ENCODE results near the gene KCND3. TPM values are rescaled to one million over a fixed set of nuclear protein-coding genes. Genes with fewer than 3 reads are reported as not detected.

KCND3 gene
- total RNA-seq, 1 experiment from 2014 or later, result not detected

- ChIA-PET CTCF (no interaction called here), POLR2A (interaction anchor here (0.5 to 0.6 kb wide), 2 partner anchors 28 to 198 kb away, joined by 3 read pairs; no protein-coding TSS in a partner anchor)
- no peaks in the 10 kb centered on the region for H3K36me3 Mint-ChIP-seq (ENCODE audit: insufficient read depth, unreplicated experiment)
- intact Hi-C loops (cut with micrococcal nuclease), result no loop called here
- peaks cover 6% of the 10 kb centered on the region for H3K4me1 Mint-ChIP-seq (ENCODE audit: insufficient read depth, unreplicated experiment)
- no peak for TF ChIP-seq CTCF (IDR thresholded peaks at IDR 0.05; ENCODE audit: unreplicated experiment)
- H3K27ac Mint-ChIP-seq (ENCODE audit: low read depth, unreplicated experiment), result no peak overlapping the region
- H3K27me3 Mint-ChIP-seq (ENCODE audit: insufficient read depth, unreplicated experiment), result peaks cover 81% of the 10 kb centered on the region
- peak; percentile 15 for DNase-seq (ENCODE audit: unreplicated experiment)
- BruUV-seq (replicated peaks), result no TSS peak
- H3K9me3 Mint-ChIP-seq (ENCODE audit: unreplicated experiment), result no peaks in the 10 kb centered on the region
- H3K4me3 Mint-ChIP-seq (ENCODE audit: unreplicated experiment), result no peak overlapping the region
These were observed 13.1 kb downstream of the KCND3 start for GRCh38 chr1:111976332-111976731.

- Mint-ChIP-seq H3K4me1 (ENCODE audit: insufficient read depth, unreplicated experiment) (peaks cover 6% of the 10 kb centered on the region), H3K9me3 (ENCODE audit: unreplicated experiment) (no peaks in the 10 kb centered on the region), H3K27ac (ENCODE audit: low read depth, unreplicated experiment) (no peak overlapping the region), H3K27me3 (ENCODE audit: insufficient read depth, unreplicated experiment) (peaks cover 93% of the 10 kb centered on the region), H3K4me3 (ENCODE audit: unreplicated experiment) (no peak overlapping the region), H3K36me3 (ENCODE audit: insufficient read depth, unreplicated experiment) (no peaks in the 10 kb centered on the region)
- ChIA-PET POLR2A (interaction anchor here (0.6 kb wide), 1 partner anchor 1435 kb away, joined by 3 read pairs; no protein-coding TSS in a partner anchor), CTCF (no interaction called here)
- DNase-seq (ENCODE audit: unreplicated experiment), result no peak
- BruUV-seq (replicated peaks), result no TSS peak
- intact Hi-C loops (cut with micrococcal nuclease), result no loop called here
- TF ChIP-seq CTCF (IDR thresholded peaks at IDR 0.05; ENCODE audit: unreplicated experiment), result no peak
These were observed 16.2 kb downstream of the KCND3 start for GRCh38 chr1:111973150-111973790.

- Mint-ChIP-seq H3K36me3 (ENCODE audit: insufficient read depth, unreplicated experiment) (no peaks in the 10 kb centered on the region), H3K27ac (ENCODE audit: low read depth, unreplicated experiment) (no peak overlapping the region), H3K4me1 (ENCODE audit: insufficient read depth, unreplicated experiment) (peaks cover 3% of the 10 kb centered on the region), H3K4me3 (ENCODE audit: unreplicated experiment) (no peak overlapping the region), H3K27me3 (ENCODE audit: insufficient read depth, unreplicated experiment) (peaks cover 84% of the 10 kb centered on the region), H3K9me3 (ENCODE audit: unreplicated experiment) (no peaks in the 10 kb centered on the region)
- DNase-seq (ENCODE audit: unreplicated experiment), result no peak
- no peak for TF ChIP-seq CTCF (IDR thresholded peaks at IDR 0.05; ENCODE audit: unreplicated experiment)
- ChIA-PET POLR2A (no interaction called here), CTCF (interaction anchor here (0.6 to 1.6 kb wide), 3 partner anchors 56 to 399 kb away, joined by 3 to 8 read pairs (median 4); no protein-coding TSS in a partner anchor)
- intact Hi-C loops (cut with micrococcal nuclease), result no loop called here
- no TSS peak for BruUV-seq (replicated peaks)
These were observed 18.1 kb downstream of the KCND3 start for GRCh38 chr1:111971396-111971795.

- no peak for DNase-seq (ENCODE audit: unreplicated experiment)
- POLR2A ChIA-PET, result no interaction called here
- intact Hi-C loops (cut with micrococcal nuclease), result no loop called here
- no TSS peak for BruUV-seq (replicated peaks)
- H3K4me3 Mint-ChIP-seq (ENCODE audit: unreplicated experiment), result no peak overlapping the region
- H3K27me3 Mint-ChIP-seq (ENCODE audit: insufficient read depth, unreplicated experiment), result peaks cover 84% of the 10 kb centered on the region
- H3K4me1 Mint-ChIP-seq (ENCODE audit: insufficient read depth, unreplicated experiment), result no peaks in the 10 kb centered on the region
- no peak for TF ChIP-seq CTCF (IDR thresholded peaks at IDR 0.05; ENCODE audit: unreplicated experiment)
- CTCF ChIA-PET, result interaction anchor here (0.5 kb wide), 1 partner anchor 24 kb away, joined by 3 read pairs; no protein-coding TSS in a partner anchor
- H3K9me3 Mint-ChIP-seq (ENCODE audit: unreplicated experiment), result no peaks in the 10 kb centered on the region
- H3K36me3 Mint-ChIP-seq (ENCODE audit: insufficient read depth, unreplicated experiment), result no peaks in the 10 kb centered on the region
- H3K27ac Mint-ChIP-seq (ENCODE audit: low read depth, unreplicated experiment), result no peak overlapping the region
These were observed 21.0 kb downstream of the KCND3 start for GRCh38 chr1:111968511-111968910.

All from MCF 10A (cell line).